Mucosa of rectum (tissue), 2 donors: Measurements from ENCODE around the gene IRX3.

Experiments
- H3K27ac ChIP-seq, 2 donors: one replicate each; pipeline ENCODE4 v1.7.0; 2013; ENCODE audit warnings: inconsistent platforms in 2 of 2, low read depth in 2 of 2, low read length in 2 of 2
- H3K27me3 ChIP-seq, 2 donors: one replicate each; pipeline ENCODE4 v1.7.0; 2013; ENCODE audit warnings: low read length in 2 of 2; ENCODE audit not compliant: control insufficient read depth in 2 of 2, insufficient read depth in 2 of 2
- H3K36me3 ChIP-seq, 2 donors: one replicate each; pipeline ENCODE4 v1.7.0; 2013; ENCODE audit warnings: low read length in 2 of 2; ENCODE audit not compliant: control insufficient read depth in 2 of 2, insufficient read depth in 2 of 2
- H3K4me1 ChIP-seq, 2 donors: one replicate each; pipeline ENCODE4 v1.7.0; 2013; ENCODE audit warnings: low read length in 2 of 2, mild to moderate bottlenecking in 1 of 2; ENCODE audit not compliant: control insufficient read depth in 2 of 2, insufficient read depth in 2 of 2
- H3K4me3 ChIP-seq, 2 donors: one replicate each; pipeline ENCODE4 v1.7.0; 2013; ENCODE audit warnings: low read length in 2 of 2
- H3K9ac ChIP-seq, 2 donors: one replicate each; pipeline ENCODE4 v1.7.0; 2013; ENCODE audit warnings: low read length in 2 of 2, low read depth in 1 of 2, mild to moderate bottlenecking in 1 of 2
- H3K9me3 ChIP-seq, 2 donors: one replicate each; pipeline ENCODE4 v1.7.0; 2013; ENCODE audit warnings: low read length in 2 of 2; ENCODE audit not compliant: control insufficient read depth in 2 of 2
- donor health status: healthy.
- donor health status: Normal muscosa, but diverticular disease.

IRX3 gene

GRCh38 chr16:54239456-54239855 is 47.1 kb downstream of the IRX3 start:
- Histone ChIP-seq H3K9me3 (no peaks in the 10 kb centered on the region), H3K9ac (no peak overlapping the region), H3K4me1 (no peaks in the 10 kb centered on the region), H3K4me3 (no peak overlapping the region), H3K27me3 (peaks cover 0 to 4% of the 10 kb centered on the region in 2 donors), H3K27ac (no peak overlapping the region), H3K36me3 (no peaks in the 10 kb centered on the region)

DNA sequence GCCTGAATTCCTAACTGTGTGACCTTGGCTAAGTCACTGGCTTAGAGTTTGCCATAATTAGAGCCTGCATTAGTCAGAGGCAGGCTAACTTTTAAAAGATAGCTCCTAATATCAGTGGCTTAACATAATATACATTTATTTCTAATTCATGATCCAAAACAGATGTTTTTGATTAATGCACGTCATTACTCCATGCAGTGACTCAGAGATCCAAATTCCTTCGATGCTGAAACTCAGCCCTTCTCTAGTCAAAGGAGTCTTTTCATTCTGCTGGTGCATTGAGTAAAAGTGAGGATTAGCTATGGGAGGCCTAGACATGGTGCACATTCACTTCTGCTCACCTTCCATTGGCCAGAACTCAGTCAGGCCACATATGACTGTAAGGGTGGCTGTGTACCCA is 49.8 kb downstream of the IRX3 start:
- Histone ChIP-seq H3K9ac (no peak overlapping the region), H3K36me3 (no peaks in the 10 kb centered on the region), H3K4me1 (no peaks in the 10 kb centered on the region), H3K9me3 (no peaks in the 10 kb centered on the region), H3K27ac (no peak overlapping the region), H3K27me3 (peaks cover 0 to 4% of the 10 kb centered on the region in 2 donors), H3K4me3 (no peak overlapping the region)

- H3K36me3 ChIP-seq, result no peaks in the 10 kb centered on the region
- no peaks in the 10 kb centered on the region for H3K9me3 ChIP-seq
- H3K9ac ChIP-seq, result no peak overlapping the region
- H3K27me3 ChIP-seq, result no peaks in the 10 kb centered on the region
- no peaks in the 10 kb centered on the region for H3K4me1 ChIP-seq
- no peak overlapping the region for H3K4me3 ChIP-seq
- no peak overlapping the region for H3K27ac ChIP-seq
Measured at GRCh38 chr16:54233615-54234014, 53.0 kb downstream of the IRX3 start.
